Astrocyte (in vitro differentiated cells and primary cell): ENCODE measurements around the gene ACAN.

Source experiments
- EZH2 ChIP-seq: IDR thresholded peaks from 2 replicates; pipeline ENCODE4 v1.6.1; 2012; ENCODE audit warnings: mild to moderate bottlenecking, low read length, inconsistent platforms; ENCODE audit not compliant: insufficient read depth
- TF ChIP-seq, protein P1 (sequence below): IDR thresholded peaks from 2 replicates; pipeline ENCODE4 v1.5.1; 2011; ENCODE audit warnings: low read depth, mild to moderate bottlenecking, inconsistent platforms, low read length, moderate library complexity; ENCODE audit not compliant: insufficient read depth

GRCh38 chr15:88835119-88835518 lies 31.9 kb downstream of the ACAN start:
- TF ChIP-seq, protein P1, sequence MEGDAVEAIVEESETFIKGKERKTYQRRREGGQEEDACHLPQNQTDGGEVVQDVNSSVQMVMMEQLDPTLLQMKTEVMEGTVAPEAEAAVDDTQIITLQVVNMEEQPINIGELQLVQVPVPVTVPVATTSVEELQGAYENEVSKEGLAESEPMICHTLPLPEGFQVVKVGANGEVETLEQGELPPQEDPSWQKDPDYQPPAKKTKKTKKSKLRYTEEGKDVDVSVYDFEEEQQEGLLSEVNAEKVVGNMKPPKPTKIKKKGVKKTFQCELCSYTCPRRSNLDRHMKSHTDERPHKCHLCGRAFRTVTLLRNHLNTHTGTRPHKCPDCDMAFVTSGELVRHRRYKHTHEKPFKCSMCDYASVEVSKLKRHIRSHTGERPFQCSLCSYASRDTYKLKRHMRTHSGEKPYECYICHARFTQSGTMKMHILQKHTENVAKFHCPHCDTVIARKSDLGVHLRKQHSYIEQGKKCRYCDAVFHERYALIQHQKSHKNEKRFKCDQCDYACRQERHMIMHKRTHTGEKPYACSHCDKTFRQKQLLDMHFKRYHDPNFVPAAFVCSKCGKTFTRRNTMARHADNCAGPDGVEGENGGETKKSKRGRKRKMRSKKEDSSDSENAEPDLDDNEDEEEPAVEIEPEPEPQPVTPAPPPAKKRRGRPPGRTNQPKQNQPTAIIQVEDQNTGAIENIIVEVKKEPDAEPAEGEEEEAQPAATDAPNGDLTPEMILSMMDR = no peak
- no peak for TF ChIP-seq EZH2
